Measurements from ENCODE around the gene OR5K2.

OR5K2 gene

GRCh38 chr3:98536456-98537017 is 39.1 kb downstream of the OR5K2 start:
- DNase-seq (ENCODE audit: extremely low read depth, insufficient read length), result peak; percentile 82
- no peaks in the 10 kb centered on the region for H3K27me3 ChIP-seq (replicated peaks; ENCODE audit: control insufficient read depth, insufficient read depth, low read length)
- peaks cover 3% of the 10 kb centered on the region; the same call in 1 of the 2 replicates for H3K36me3 ChIP-seq (ENCODE audit: control insufficient read depth, insufficient read depth, low read length)
- peak overlapping the region; percentile 86 for H3K4me3 ChIP-seq (replicated peaks; ENCODE audit: low read depth, low read length)
- no peak for TF ChIP-seq CTCF (IDR thresholded peaks at IDR 0.05; ENCODE audit: insufficient read depth, low read length, poor library complexity, severe bottlenecking)

- peak; percentile 68 for DNase-seq (ENCODE audit: extremely low read depth, insufficient read length)
These were observed 42.9 kb downstream of the OR5K2 start for GRCh38 chr3:98540346-98540745.

GRCh38 chr3:98541695-98542094 is 44.2 kb downstream of the OR5K2 start:
- H3K36me3 ChIP-seq (ENCODE audit: control insufficient read depth, insufficient read depth, low read length), result no peaks in the 10 kb centered on the region
- DNase-seq (ENCODE audit: extremely low read depth, insufficient read length), result no peak

More at GRCh38 chr3:98540346-98540745, 42.9 kb downstream of the OR5K2 start:
- Histone ChIP-seq H3K27me3 (replicated peaks; ENCODE audit: control insufficient read depth, insufficient read depth, low read length) (no peaks in the 10 kb centered on the region), H3K36me3 (ENCODE audit: control insufficient read depth, insufficient read depth, low read length) (no peaks in the 10 kb centered on the region), H3K4me3 (replicated peaks; ENCODE audit: low read depth, low read length) (no peak overlapping the region)
- TF ChIP-seq CTCF (IDR thresholded peaks at IDR 0.05; ENCODE audit: insufficient read depth, low read length, poor library complexity, severe bottlenecking), result no peak

GRCh38 chr3:98542623-98543022 is 45.1 kb downstream of the OR5K2 start:
- Histone ChIP-seq H3K4me3 (replicated peaks; ENCODE audit: low read depth, low read length) (no peak overlapping the region), H3K27me3 (replicated peaks; ENCODE audit: control insufficient read depth, insufficient read depth, low read length) (no peaks in the 10 kb centered on the region), H3K36me3 (ENCODE audit: control insufficient read depth, insufficient read depth, low read length) (no peaks in the 10 kb centered on the region; the same call in 1 of the 2 replicates)
- no peak for DNase-seq (ENCODE audit: extremely low read depth, insufficient read length)
- TF ChIP-seq CTCF (IDR thresholded peaks at IDR 0.05; ENCODE audit: insufficient read depth, low read length, poor library complexity, severe bottlenecking), result no peak

More at GRCh38 chr3:98541695-98542094, 44.2 kb downstream of the OR5K2 start:
- H3K4me3 ChIP-seq (replicated peaks; ENCODE audit: low read depth, low read length), result no peak overlapping the region
- no peak for TF ChIP-seq CTCF (IDR thresholded peaks at IDR 0.05; ENCODE audit: insufficient read depth, low read length, poor library complexity, severe bottlenecking)
- H3K27me3 ChIP-seq (replicated peaks; ENCODE audit: control insufficient read depth, insufficient read depth, low read length), result no peaks in the 10 kb centered on the region

- DNase-seq (ENCODE audit: extremely low read depth, insufficient read length), result no peak
- no peaks in the 10 kb centered on the region for H3K27me3 ChIP-seq (replicated peaks; ENCODE audit: control insufficient read depth, insufficient read depth, low read length)
- H3K4me3 ChIP-seq (replicated peaks; ENCODE audit: low read depth, low read length), result peak overlapping the region; percentile 5
- H3K36me3 ChIP-seq (ENCODE audit: control insufficient read depth, insufficient read depth, low read length), result no peaks in the 10 kb centered on the region; the same call in none of the 2 replicates
- TF ChIP-seq CTCF (IDR thresholded peaks at IDR 0.05; ENCODE audit: insufficient read depth, low read length, poor library complexity, severe bottlenecking), result no peak
These were observed 48.5 kb downstream of the OR5K2 start for GRCh38 chr3:98545940-98546339.

All from GM06990 (cell line).